Left lung (tissue), 10 donors: ENCODE data around the gene TMEM260. TPM values are rescaled to one million over a fixed set of nuclear protein-coding genes. Genes with fewer than 3 reads are reported as not detected.

Source experiments
- ATAC-seq: fragments of 200-7000 bp; cut with Tn5 transposase; one replicate; pipeline ENCODE4 v1.9.1; 2020; ENCODE audit warnings: moderate library complexity
- DNase-seq, 4 donors: peaks; one replicate each; pipeline ENCODE4 v3.0.0-alpha.2; 2013 to 2020
- H3K27ac ChIP-seq, 2 donors: fragments of 200-600 bp; sonication (generic) in 1 of 2; one replicate each; pipeline versions ENCODE4 v1.5.0 to v1.8.0; 2020 to 2021
- H3K27me3 ChIP-seq, 2 donors: fragments of 200-600 bp; sonication (generic) in 1 of 2; one replicate each; pipeline versions ENCODE4 v1.5.0 to v1.8.0; 2020 to 2021
- H3K36me3 ChIP-seq, 2 donors: fragments of 200-600 bp; sonication (generic) in 1 of 2; one replicate each; pipeline versions ENCODE4 v1.5.0 to v1.8.0; 2020 to 2021
- H3K4me1 ChIP-seq, 2 donors: fragments of 200-600 bp; one replicate each; pipeline ENCODE4 v1.8.0; 2021
- H3K4me3 ChIP-seq, 2 donors: fragments of 200-600 bp; sonication (generic) in 1 of 2; one replicate each; pipeline versions ENCODE4 v1.5.0 to v1.8.0; 2020 to 2021; ENCODE audit warnings: mild to moderate bottlenecking in 1 of 2
- H3K9me3 ChIP-seq, 2 donors: fragments of 200-600 bp; sonication (generic) in 1 of 2; one replicate each; pipeline versions ENCODE4 v1.5.0 to v1.8.0; 2020 to 2021
- intact Hi-C, 2 donors: fragments of 100-400 bp; cut with DNase I; formaldehyde crosslinking; loops; one replicate each; pipeline versions ENCODE4 v1.11.2 to v1.14.2; 2022
- polyA plus RNA-seq, 6 donors: library from polyadenylated mRNA; unstranded; fragments of 120-200 nt; gene quantifications; one replicate each; pipeline ENCODE4 v1.2.1, GENCODE V29; 2013; ENCODE audit not compliant: insufficient read length in 6 of 6
- total RNA-seq, 2 donors: library from RNA; stranded (reverse); fragmentation: NEBNext Ultra II Directional; extraction: Animal tissue kit (Norgen Biotek cat#: 25700); gene quantifications; one replicate each; pipeline ENCODE4 v1.2.1, GENCODE V29; 2021
- TF ChIP-seq, protein P1 (sequence below), 2 donors: fragments of 200-600 bp; sonication (generic) in 1 of 2; IDR thresholded peaks; one replicate each; pipeline versions ENCODE4 v1.5.0 to v1.8.0; 2021; ENCODE audit warnings: antibody characterized with exemption in 2 of 2
- donor health status: DM: no; HTN: yes; CAD: no.
- donor health status: DM: no; HTN: no; CAD: no.

TMEM260 gene
- total and polyA plus RNA-seq, 8 donors: 24.2 to 34.9 (median 28.7) TPM

DNA sequence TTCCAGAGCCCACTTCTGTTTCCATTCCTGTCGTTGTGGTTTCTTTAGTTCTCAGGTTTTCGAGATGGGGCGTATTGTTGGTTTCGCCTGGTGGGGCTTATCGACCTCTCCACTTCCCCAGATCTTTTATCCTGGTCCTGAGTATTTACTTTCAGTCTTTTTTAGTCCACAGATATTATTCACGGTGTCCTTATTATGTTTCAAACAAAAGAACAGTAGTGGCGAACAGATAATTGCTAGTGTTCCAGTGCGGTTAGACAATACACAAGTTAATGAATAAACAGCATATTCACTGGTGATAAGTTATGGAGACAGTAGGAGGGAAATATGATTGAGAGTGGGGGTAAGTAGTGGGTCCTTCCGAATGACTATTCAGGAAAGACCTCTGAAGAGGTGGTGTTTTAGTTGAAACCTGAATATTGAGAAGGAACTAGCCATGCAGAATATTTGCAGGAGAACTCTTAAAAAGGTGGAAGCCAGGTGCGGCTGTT is 668 bp downstream of the TMEM260 start:
- peak overlapping the region in 1 of 2 donors; percentile 93 for H3K27ac ChIP-seq
- ATAC-seq (no peak), DNase-seq (no peak)
- H3K9me3 ChIP-seq: no peaks in the 10 kb centered on the region
- H3K27me3 ChIP-seq: no peaks in the 10 kb centered on the region
- H3K4me1 ChIP-seq: peaks cover 12 to 20% of the 10 kb centered on the region in 2 donors
- no peaks in the 10 kb centered on the region for H3K36me3 ChIP-seq
- peak overlapping the region; percentile 82 to 88 for H3K4me3 ChIP-seq
- TF ChIP-seq, protein P1, sequence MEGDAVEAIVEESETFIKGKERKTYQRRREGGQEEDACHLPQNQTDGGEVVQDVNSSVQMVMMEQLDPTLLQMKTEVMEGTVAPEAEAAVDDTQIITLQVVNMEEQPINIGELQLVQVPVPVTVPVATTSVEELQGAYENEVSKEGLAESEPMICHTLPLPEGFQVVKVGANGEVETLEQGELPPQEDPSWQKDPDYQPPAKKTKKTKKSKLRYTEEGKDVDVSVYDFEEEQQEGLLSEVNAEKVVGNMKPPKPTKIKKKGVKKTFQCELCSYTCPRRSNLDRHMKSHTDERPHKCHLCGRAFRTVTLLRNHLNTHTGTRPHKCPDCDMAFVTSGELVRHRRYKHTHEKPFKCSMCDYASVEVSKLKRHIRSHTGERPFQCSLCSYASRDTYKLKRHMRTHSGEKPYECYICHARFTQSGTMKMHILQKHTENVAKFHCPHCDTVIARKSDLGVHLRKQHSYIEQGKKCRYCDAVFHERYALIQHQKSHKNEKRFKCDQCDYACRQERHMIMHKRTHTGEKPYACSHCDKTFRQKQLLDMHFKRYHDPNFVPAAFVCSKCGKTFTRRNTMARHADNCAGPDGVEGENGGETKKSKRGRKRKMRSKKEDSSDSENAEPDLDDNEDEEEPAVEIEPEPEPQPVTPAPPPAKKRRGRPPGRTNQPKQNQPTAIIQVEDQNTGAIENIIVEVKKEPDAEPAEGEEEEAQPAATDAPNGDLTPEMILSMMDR (IDR thresholded peaks at IDR 0.05): no peak
- intact Hi-C loops: no loop called here

DNA sequence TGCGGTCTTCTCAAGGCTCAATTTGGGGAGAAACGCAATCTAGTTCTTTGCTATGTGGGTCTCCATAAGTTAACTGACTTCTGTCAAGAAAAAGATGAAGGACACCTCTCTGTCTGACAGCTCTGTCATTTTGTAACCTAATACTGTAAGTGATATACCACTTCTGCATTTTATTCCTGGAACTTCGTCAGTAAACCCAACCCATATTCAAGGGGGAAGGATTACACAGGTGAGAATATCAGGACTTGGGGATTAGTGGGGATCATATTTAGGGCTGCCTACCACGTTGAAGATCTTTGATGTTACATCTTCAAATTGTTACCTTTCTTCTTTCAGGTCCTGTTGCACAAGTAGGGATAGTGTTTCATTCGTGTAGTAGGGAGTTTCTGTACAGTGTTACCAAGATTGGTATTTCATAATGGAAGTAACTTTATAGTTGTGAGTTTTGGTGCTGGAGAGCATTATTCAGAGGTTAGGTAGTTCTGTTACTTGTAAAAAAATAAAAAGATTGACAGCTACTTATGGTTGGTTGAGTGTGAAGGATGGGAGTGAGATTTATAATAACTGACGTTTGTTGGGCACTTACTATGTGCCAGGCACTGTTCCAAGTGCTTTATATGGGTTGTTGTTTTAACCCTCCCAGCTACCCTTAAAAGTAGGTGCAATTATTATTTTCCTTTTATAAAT is 1.6 kb downstream of the TMEM260 start:
- H3K9me3 ChIP-seq: no peaks in the 10 kb centered on the region
- DNase-seq: no peak
- H3K27ac ChIP-seq: peak overlapping the region in 1 of 2 donors; percentile 93
- TF ChIP-seq, protein P1 (IDR thresholded peaks at IDR 0.05): no peak
- intact Hi-C loops: no loop called here
- H3K36me3 ChIP-seq: peaks cover 0 to 8% of the 10 kb centered on the region in 2 donors
- no peaks in the 10 kb centered on the region for H3K27me3 ChIP-seq
- H3K4me1 ChIP-seq: peaks cover 12 to 23% of the 10 kb centered on the region in 2 donors
- no peak for ATAC-seq
- peak overlapping the region in 1 of 2 donors; percentile 88 for H3K4me3 ChIP-seq

DNA sequence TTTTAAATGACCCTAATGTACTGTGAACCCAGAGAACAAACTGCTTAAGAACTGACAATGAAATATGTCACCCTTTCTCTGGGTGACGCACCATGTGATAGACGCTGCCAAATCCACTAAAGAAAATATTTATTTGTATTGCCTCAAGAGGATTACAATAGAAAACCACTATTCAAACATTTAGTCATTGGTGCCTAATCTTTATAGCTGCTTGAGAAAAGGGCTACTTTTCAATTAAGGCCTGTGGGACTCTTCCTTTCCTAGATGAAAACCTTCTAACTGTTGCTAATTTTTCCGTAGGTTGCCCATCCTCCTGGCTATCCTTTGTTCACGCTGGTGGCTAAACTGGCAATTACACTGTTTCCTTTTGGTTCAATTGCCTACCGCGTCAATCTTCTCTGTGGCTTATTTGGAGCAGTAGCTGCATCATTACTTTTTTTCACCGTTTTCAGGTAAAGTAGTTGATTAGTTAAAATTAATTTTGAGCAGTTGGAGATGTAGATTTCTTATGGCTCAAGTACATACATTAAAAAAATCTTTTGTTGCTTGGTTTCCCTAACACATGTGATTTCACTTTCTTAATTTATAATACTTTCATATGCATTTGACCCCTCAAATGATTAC is 6.0 kb downstream of the TMEM260 start:
- no peak overlapping the region for H3K27ac ChIP-seq
- intact Hi-C loops: no loop called here
- TF ChIP-seq, protein P1 (IDR thresholded peaks at IDR 0.05): no peak

DNA sequence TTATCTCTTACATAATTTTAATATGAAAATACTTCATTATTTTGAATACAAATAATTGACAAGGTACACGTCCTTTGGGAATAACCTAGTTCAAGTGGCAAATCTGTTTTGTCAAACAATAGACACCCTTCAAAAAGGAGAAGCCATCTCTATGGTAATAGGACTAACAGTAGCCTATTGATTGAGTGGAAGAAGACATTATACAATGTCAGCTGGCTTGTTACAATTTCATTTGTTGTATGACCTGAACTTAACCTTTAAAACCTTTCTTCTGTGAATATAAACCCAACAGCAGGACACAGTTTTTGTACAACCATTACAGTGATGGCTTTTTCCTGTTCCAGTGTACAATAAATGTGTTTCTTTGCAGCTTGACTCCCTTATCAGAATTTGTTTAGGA is 8.1 kb downstream of the TMEM260 start:
- Histone ChIP-seq H3K4me3 (no peak overlapping the region), H3K36me3 (peaks cover 0 to 22% of the 10 kb centered on the region in 2 donors), H3K9me3 (no peaks in the 10 kb centered on the region), H3K27ac (no peak overlapping the region), H3K4me1 (peaks cover 0 to 3% of the 10 kb centered on the region in 2 donors), H3K27me3 (no peaks in the 10 kb centered on the region)
- intact Hi-C loops: no loop called here
- ATAC-seq: no peak
- no peak for DNase-seq
- TF ChIP-seq, protein P1 (IDR thresholded peaks at IDR 0.05): no peak

More for the DNA sequence above, 6.0 kb downstream of the TMEM260 start:
- ATAC-seq: no peak
- Histone ChIP-seq H3K4me3 (no peak overlapping the region), H3K4me1 (peaks cover 9 to 19% of the 10 kb centered on the region in 2 donors), H3K9me3 (no peaks in the 10 kb centered on the region), H3K27me3 (no peaks in the 10 kb centered on the region), H3K36me3 (peaks cover 0 to 22% of the 10 kb centered on the region in 2 donors)
- no peak for DNase-seq

DNA sequence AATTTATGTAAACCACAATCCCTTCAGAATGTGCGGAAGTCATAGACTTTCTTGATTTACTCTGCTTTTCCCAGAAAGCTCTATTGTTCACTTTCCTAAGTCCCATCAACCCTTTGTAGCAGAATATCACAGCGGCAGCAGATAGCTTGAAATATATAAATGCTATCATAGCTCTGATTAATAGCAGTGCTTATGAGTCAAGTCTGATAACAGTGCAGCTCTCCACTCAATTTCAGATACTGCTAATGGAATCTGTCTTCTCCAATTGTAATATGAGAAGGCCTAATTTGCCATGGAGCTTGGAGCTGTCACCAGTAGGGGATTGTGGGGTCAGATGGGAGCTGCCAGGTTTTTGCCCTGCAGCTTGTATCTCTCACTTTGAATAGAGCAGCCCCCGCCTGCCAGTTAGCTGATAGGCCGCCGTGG is 10.9 kb downstream of the TMEM260 start:
- TF ChIP-seq, protein P1 (IDR thresholded peaks at IDR 0.05): no peak
- ATAC-seq: no peak
- H3K4me3 ChIP-seq: no peak overlapping the region
- no peaks in the 10 kb centered on the region for H3K27me3 ChIP-seq
- no peaks in the 10 kb centered on the region for H3K9me3 ChIP-seq
- no peaks in the 10 kb centered on the region for H3K4me1 ChIP-seq
- H3K27ac ChIP-seq: no peak overlapping the region
- peak in 1 of 4 donors; percentile 35 for DNase-seq
- intact Hi-C loops: no loop called here
- H3K36me3 ChIP-seq: peaks cover 0 to 26% of the 10 kb centered on the region in 2 donors
